Adrenal gland (tissue), 12 donors: ENCODE measurements around the gene CBX8. TPM values are rescaled to one million over a fixed set of nuclear protein-coding genes. Genes with fewer than 3 reads are reported as not detected.

Experiments used
- DNase-seq, 7 donors: peaks; one replicate each; pipeline ENCODE4 v3.0.0-alpha.2; 2019 to 2020
- H3K27ac ChIP-seq, 5 donors: fragments of 200-600 bp; sonication (generic) in 4 of 5; 1 replicate in 3 of 5; 2 replicates in 2 of 5; pipeline versions ENCODE4 v1.5.1 to v1.8.0; 2016 to 2020; ENCODE audit warnings: mild to moderate bottlenecking in 1 of 5
- H3K27me3 ChIP-seq: fragments of 200-600 bp; 2 replicates; pipeline ENCODE4 v1.8.0; 2021
- H3K36me3 ChIP-seq, 2 donors: fragments of 200-600 bp; replicated peaks in 1 of 2; 1 replicate in 1 of 2; 2 replicates in 1 of 2; pipeline versions ENCODE4 v1.5.1 to v1.8.0; 2018 to 2022
- H3K4me1 ChIP-seq, 2 donors: fragments of 200-600 bp; replicated peaks in 1 of 2; 1 replicate in 1 of 2; 2 replicates in 1 of 2; pipeline versions ENCODE4 v1.5.1 to v1.8.0; 2018 to 2021
- H3K4me3 ChIP-seq, 4 donors: fragments of 200-600 bp; sonication (generic) in 3 of 4; one replicate each; pipeline ENCODE4 v1.5.1; 2016 to 2018
- H3K9me3 ChIP-seq, 3 donors: fragments of 200-600 bp; sonication (generic) in 1 of 3; replicated peaks in 1 of 3; 1 replicate in 2 of 3; 2 replicates in 1 of 3; pipeline versions ENCODE4 v1.5.1 to v1.8.0; 2016 to 2021
- CTCF ChIP-seq, 6 experiments: fragments of 450-650 bp in 4 of 6; fragments of 200-600 bp in 2 of 6; sonication (generic) in 1 of 6; IDR thresholded peaks; 1 replicate in 5 of 6; 2 replicates in 1 of 6; pipeline versions ENCODE4 v1.5.1 to v1.8.0; 2016 to 2021; ENCODE audit warnings: antibody characterized with exemption in 6 of 6, mild to moderate bottlenecking in 2 of 6, moderate library complexity in 1 of 6
- POLR2A ChIP-seq, 2 donors: fragments of 450-650 bp; IDR thresholded peaks; one replicate each; pipeline ENCODE4 v1.6.1; 2017; ENCODE audit warnings: antibody characterized with exemption in 2 of 2, mild to moderate bottlenecking in 2 of 2, moderate library complexity in 1 of 2
- WGBS, 4 donors: extraction: QIAGEN DNeasy Blood & Tissue Kit in 2 of 4; methylation state at CpG; one replicate each; pipeline versions ENCODE4 v1.1.5 to v1.1.7; 2013 to 2017; 5-methylcytosine and 5-hydroxymethylcytosine counted together
- intact Hi-C, 2 donors: fragments of 100-400 bp; cut with DNase I; formaldehyde crosslinking; loops; one replicate each; pipeline versions ENCODE4 v1.14.1 to v1.15.0; 2022 to 2023
- polyA plus RNA-seq, 3 donors: library from polyadenylated mRNA; stranded (reverse); fragments of 200-250 nt in 2 of 3; fragments of 350-450 nt in 1 of 3; fragmentation: Illumina TruSeq in 1 of 3; extraction: RNeasy Lipid Tissue Mini Kit (QIAGEN cat#74804) in 1 of 3; gene quantifications; one replicate each; pipeline ENCODE4 v1.2.3, GENCODE V29; 2013 to 2014
- total RNA-seq, 9 donors: library from RNA; depleted of rRNA in 4 of 9; stranded (reverse); fragments of >200 nt in 4 of 9; fragments of 120-200 nt in 1 of 9; fragmentation: NEBNext Ultra II Directional in 1 of 9; extraction: Animal tissue kit (Norgen Biotek cat#: 25700) in 1 of 9; gene quantifications; one replicate each; pipeline versions ENCODE4 v1.1.0 to v1.2.4, GENCODE V29; 2013 to 2023
- donor health status: healthy with polysubstance abuse.
- donor health status: Bipolar disorder and iron deficiency.
- donor health status: DM: yes; HTN: yes; CAD: no.
- donor health status: DM: no; HTN: no; CAD: no.
- donor health status: DM: no; HTN: no; CAD: no.
- donor health status: DM: yes; HTN: yes; CAD: no.

The CBX8 gene
- total and polyA plus RNA-seq, 12 donors, result 0.85 to 10.6 (median 5.5) TPM

DNA sequence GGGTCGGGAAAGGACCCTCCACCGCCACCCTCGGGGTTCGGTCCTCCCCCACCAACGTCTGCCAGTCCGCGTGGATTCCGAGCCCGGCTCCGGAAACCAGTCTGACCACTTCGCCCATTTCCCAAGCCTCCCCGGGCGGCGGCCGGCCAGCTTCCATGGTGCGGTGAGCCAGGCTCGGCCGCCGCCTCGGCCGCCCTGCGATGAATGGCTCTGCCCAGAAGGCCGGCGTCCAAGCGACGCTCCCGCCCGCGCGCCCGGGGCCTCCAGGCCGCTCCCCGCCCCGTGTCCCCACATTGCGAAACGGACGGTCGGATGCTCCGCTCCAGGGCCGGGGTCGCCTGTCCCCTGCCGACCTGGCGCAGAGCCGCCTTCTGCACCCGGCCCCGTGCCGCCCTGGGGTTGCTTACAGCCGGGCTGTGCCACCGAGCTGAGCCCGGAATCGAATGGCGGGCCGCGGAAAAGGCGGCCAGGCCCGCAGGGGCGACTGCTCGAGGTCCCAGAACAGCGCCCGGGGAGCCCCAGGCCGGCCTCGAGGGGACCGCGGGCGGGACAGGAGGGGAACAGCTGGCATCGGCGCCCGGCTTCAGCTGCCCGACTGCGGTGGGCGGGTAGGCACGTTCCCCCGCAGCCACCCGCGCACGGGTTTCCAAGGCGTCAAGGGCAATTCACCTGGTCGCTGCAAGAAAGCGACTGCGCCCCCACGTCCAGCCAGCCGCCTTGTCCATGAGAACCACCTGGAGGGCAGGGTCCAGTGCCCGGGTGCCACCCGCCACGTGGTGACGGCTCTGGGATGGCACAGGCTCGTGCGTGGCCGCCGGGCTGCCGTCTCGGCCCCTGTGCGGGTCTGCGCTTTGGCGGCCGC, 18.3 kb upstream of the CBX8 start:
- H3K36me3 ChIP-seq, result no peaks in the 10 kb centered on the region
- 6 to 80% (median 13%) methylated on average over 1 to 96 of the region's 96 CpGs for WGBS, 4 donors
- peaks cover 59% of the 10 kb centered on the region for H3K27me3 ChIP-seq
- no peak overlapping the region for H3K27ac ChIP-seq
- peaks cover 10 to 31% of the 10 kb centered on the region in 2 donors for H3K4me1 ChIP-seq
- no peaks in the 10 kb centered on the region for H3K9me3 ChIP-seq
- intact Hi-C loops, result no loop called here
- TF ChIP-seq POLR2A (IDR thresholded peaks at IDR 0.05) (no peak), CTCF (IDR thresholded peaks at IDR 0.05) (peak in 1 of 6 experiments; percentile 6)
- peak in 3 of 7 donors; percentile 35 to 63 (median 43) for DNase-seq
- H3K4me3 ChIP-seq, result peak overlapping the region in 1 of 4 donors; percentile 33

- Histone ChIP-seq H3K27ac (no peak overlapping the region), H3K4me3 (peak overlapping the region in 1 of 4 donors; percentile 33), H3K9me3 (no peaks in the 10 kb centered on the region), H3K27me3 (peaks cover 64% of the 10 kb centered on the region), H3K4me1 (peaks cover 10 to 31% of the 10 kb centered on the region in 2 donors), H3K36me3 (no peaks in the 10 kb centered on the region)
- intact Hi-C loops, result no loop called here
- DNase-seq, result no peak
- TF ChIP-seq POLR2A (IDR thresholded peaks at IDR 0.05) (no peak), CTCF (IDR thresholded peaks at IDR 0.05) (no peak)
- WGBS, 4 donors, result 20 to 38% (median 21%) methylated on average over 21 to 43 of the region's 43 CpGs
Measured at GRCh38 chr17:79814127-79814973, 17.5 kb upstream of the CBX8 start.

DNA sequence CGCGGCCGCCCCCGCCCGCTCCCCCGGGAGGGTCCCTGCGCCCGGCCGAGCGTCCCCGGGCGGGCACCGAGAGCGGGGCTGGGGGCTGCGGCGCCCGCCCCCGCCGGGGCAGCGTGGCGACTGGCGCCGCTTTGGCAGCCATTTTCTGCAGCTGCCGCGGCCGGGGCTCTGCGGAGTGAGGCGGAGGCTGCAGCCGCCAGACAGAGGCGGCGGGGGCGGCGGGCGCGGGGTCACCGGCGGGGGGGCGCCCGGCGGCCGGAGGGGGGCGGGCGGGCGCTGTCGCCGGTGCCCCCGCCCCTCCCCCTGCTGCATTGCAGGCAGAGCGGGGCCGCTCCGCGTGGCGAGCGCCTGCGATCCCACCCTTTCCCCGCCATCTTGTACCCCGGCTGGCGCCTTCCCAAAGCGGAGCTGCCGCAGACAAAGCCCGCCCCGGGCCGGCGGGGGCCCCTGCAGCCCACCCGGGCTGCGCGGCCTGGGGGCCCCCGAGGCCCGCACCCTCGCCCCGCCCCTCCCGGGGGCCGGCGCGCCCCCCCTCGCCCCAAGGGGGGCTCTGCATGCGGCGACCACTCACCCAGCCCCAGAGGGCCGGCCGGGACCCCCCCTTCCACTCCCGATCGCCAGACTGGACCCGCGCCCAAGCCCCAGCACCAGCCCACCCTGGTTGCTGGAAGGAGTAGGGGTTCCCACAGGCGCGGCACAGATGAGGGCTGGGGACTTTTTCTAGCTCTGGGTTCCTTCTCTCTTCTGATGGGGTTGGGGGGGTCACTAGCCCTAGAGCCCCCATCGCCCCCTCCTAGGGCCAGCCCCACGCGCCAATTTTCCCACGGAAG, 16.6 kb upstream of the CBX8 start:
- DNase-seq, result no peak
- intact Hi-C loops, result no loop called here
- H3K27me3 ChIP-seq, result peaks cover 73% of the 10 kb centered on the region
- peaks cover 10 to 31% of the 10 kb centered on the region in 2 donors for H3K4me1 ChIP-seq
- H3K9me3 ChIP-seq, result no peaks in the 10 kb centered on the region
- no peak overlapping the region for H3K27ac ChIP-seq
- WGBS, 4 donors, result 0 to 44% (median 3%) methylated on average over 2 to 81 of the region's 89 CpGs
- TF ChIP-seq CTCF (IDR thresholded peaks at IDR 0.05) (no peak), POLR2A (IDR thresholded peaks at IDR 0.05) (no peak)
- H3K4me3 ChIP-seq, result peak overlapping the region in 1 of 4 donors; percentile 49
- H3K36me3 ChIP-seq, result no peaks in the 10 kb centered on the region
